HCT116 (cell line): Measurements from ENCODE around the gene PPDPF.

Experiments used
- EZH2 ChIP-seq: fragments of 200-600 bp; sonication (generic); IDR thresholded peaks from 2 replicates; pipeline ENCODE4 v1.6.1; 2017; ENCODE audit warnings: antibody characterized with exemption, mixed run types
- EZH2phosphoT487 ChIP-seq: fragments of 200-600 bp; IDR thresholded peaks from 2 replicates; pipeline ENCODE4 v1.6.1; 2018; ENCODE audit warnings: antibody characterized with exemption, borderline replicate concordance
- JUND ChIP-seq: IDR thresholded peaks from 2 replicates; pipeline ENCODE4 v1.6.1; 2012
- POLR2A ChIP-seq: IDR thresholded peaks from 2 replicates; pipeline ENCODE4 v1.7.0; 2011; ENCODE audit warnings: borderline replicate concordance; ENCODE audit not compliant: insufficient read depth, insufficient read length; ENCODE audit errors: extremely low read depth
- POLR2AphosphoS5 ChIP-seq: IDR thresholded peaks from 2 replicates; pipeline ENCODE4 v1.6.1; 2011; ENCODE audit warnings: mild to moderate bottlenecking, low read depth, low read length, moderate library complexity
- REST ChIP-seq: IDR thresholded peaks from 2 replicates; pipeline ENCODE4 v1.6.1; 2012; ENCODE audit warnings: low read depth
- SIN3A ChIP-seq: IDR thresholded peaks from 2 replicates; pipeline ENCODE4 v1.6.1; 2012; ENCODE audit warnings: low read depth
- ZBTB33 ChIP-seq: IDR thresholded peaks from 2 replicates; pipeline ENCODE4 v1.6.1; 2011; ENCODE audit warnings: mild to moderate bottlenecking, low read length, moderate library complexity; ENCODE audit not compliant: insufficient replicate concordance; ENCODE audit errors: extremely low read depth
- TF ChIP-seq, protein P1 (sequence below), 3 experiments: fragments of 200-600 bp in 1 of 3; sonication (generic) in 1 of 3; IDR thresholded peaks in 2 of 3; conservative IDR thresholded peaks in 1 of 3; 2 replicates each; pipeline ENCODE4 v1.5.1; 2012 to 2017; ENCODE audit warnings: low read depth in 2 of 3, low read length in 2 of 3, antibody characterized with exemption in 1 of 3, borderline replicate concordance in 1 of 3, control low read depth in 1 of 3, mild to moderate bottlenecking in 1 of 3, mixed read lengths in 1 of 3, mixed run types in 1 of 3, moderate library complexity in 1 of 3; ENCODE audit not compliant: insufficient read depth in 1 of 3
- TF ChIP-seq, protein P2 (sequence below): IDR thresholded peaks from 2 replicates; pipeline ENCODE4 v1.6.1; 2012

- TF ChIP-seq, protein P1, sequence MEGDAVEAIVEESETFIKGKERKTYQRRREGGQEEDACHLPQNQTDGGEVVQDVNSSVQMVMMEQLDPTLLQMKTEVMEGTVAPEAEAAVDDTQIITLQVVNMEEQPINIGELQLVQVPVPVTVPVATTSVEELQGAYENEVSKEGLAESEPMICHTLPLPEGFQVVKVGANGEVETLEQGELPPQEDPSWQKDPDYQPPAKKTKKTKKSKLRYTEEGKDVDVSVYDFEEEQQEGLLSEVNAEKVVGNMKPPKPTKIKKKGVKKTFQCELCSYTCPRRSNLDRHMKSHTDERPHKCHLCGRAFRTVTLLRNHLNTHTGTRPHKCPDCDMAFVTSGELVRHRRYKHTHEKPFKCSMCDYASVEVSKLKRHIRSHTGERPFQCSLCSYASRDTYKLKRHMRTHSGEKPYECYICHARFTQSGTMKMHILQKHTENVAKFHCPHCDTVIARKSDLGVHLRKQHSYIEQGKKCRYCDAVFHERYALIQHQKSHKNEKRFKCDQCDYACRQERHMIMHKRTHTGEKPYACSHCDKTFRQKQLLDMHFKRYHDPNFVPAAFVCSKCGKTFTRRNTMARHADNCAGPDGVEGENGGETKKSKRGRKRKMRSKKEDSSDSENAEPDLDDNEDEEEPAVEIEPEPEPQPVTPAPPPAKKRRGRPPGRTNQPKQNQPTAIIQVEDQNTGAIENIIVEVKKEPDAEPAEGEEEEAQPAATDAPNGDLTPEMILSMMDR (IDR thresholded peaks at IDR 0.05 in 2 of 3, conservative IDR thresholded peaks at IDR 0.05 in 1 of 3; ENCODE audit: borderline replicate concordance in 1 of 3, insufficient read depth in 1 of 3, low read depth in 2 of 3, low read length in 2 of 3) = no peak
- TF ChIP-seq JUND (no peak), REST (no peak), EZH2phosphoT487 (no peak), ZBTB33 (no peak), EZH2 (no peak), SIN3A (no peak), POLR2AphosphoS5 (no peak), POLR2A (no peak)
- TF ChIP-seq, protein P2, sequence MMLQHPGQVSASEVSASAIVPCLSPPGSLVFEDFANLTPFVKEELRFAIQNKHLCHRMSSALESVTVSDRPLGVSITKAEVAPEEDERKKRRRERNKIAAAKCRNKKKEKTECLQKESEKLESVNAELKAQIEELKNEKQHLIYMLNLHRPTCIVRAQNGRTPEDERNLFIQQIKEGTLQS = no peak
Measured at GRCh38 chr20:63534831-63535651, 14.5 kb downstream of the PPDPF start.
